Parathyroid adenoma (tissue), 2 donors: ENCODE measurements around the gene DMAC1.

Source experiments
- H2AFZ ChIP-seq: fragments of 300-600 bp; sonication (generic); one replicate; pipeline ENCODE4 v1.7.0; 2017; ENCODE audit warnings: antibody characterized with exemption, mild to moderate bottlenecking
- H3K27ac ChIP-seq: fragments of 300-600 bp; sonication (generic); one replicate; pipeline ENCODE4 v1.7.0; 2017
- H3K27me3 ChIP-seq: fragments of 300-600 bp; sonication (generic); one replicate; pipeline ENCODE4 v1.7.0; 2017; ENCODE audit warnings: low read length; ENCODE audit not compliant: control insufficient read depth, insufficient read depth
- H3K36me3 ChIP-seq: fragments of 300-600 bp; sonication (generic); one replicate; pipeline ENCODE4 v1.7.0; 2017; ENCODE audit warnings: low read length; ENCODE audit not compliant: control insufficient read depth, insufficient read depth
- H3K4me1 ChIP-seq: fragments of 300-600 bp; sonication (generic); one replicate; pipeline ENCODE4 v1.7.0; 2017; ENCODE audit warnings: control low read depth
- H3K4me2 ChIP-seq: fragments of 300-600 bp; sonication (generic); one replicate; pipeline ENCODE4 v1.7.0; 2017; ENCODE audit warnings: low read length
- H3K4me3 ChIP-seq: fragments of 300-600 bp; sonication (generic); one replicate; pipeline ENCODE4 v1.7.0; 2017; ENCODE audit warnings: low read depth, low read length
- H3K79me2 ChIP-seq: fragments of 300-600 bp; sonication (generic); one replicate; pipeline ENCODE4 v1.7.0; 2017; ENCODE audit warnings: control low read depth
- H3K9ac ChIP-seq: fragments of 300-600 bp; sonication (generic); one replicate; pipeline ENCODE4 v1.7.0; 2017; ENCODE audit warnings: mild to moderate bottlenecking
- H3K9me3 ChIP-seq: fragments of 300-600 bp; sonication (generic); one replicate; pipeline ENCODE4 v1.7.0; 2017; ENCODE audit warnings: low read length; ENCODE audit not compliant: control insufficient read depth
- CTCF ChIP-seq: fragments of 300-600 bp; sonication (generic); IDR thresholded peaks from one replicate; pipeline ENCODE4 v1.7.0; 2017; ENCODE audit warnings: antibody characterized with exemption, mild to moderate bottlenecking
- donor health status: primary hyperparathyroidism.

The DMAC1 gene

GRCh38 chr9:7841831-7842230, 42.3 kb upstream of the DMAC1 start:
- Histone ChIP-seq H3K4me1 (no peaks in the 10 kb centered on the region), H3K27ac (no peak overlapping the region), H3K9me3 (no peaks in the 10 kb centered on the region), H3K79me2 (no peaks in the 10 kb centered on the region), H3K36me3 (no peaks in the 10 kb centered on the region), H2AFZ (no peak overlapping the region), H3K4me2 (no peak overlapping the region), H3K4me3 (no peak overlapping the region), H3K9ac (no peak overlapping the region), H3K27me3 (no peaks in the 10 kb centered on the region)
- no peak for TF ChIP-seq CTCF

GRCh38 chr9:7834531-7834930, 35.0 kb upstream of the DMAC1 start:
- no peaks in the 10 kb centered on the region for H3K79me2 ChIP-seq
- no peak overlapping the region for H3K4me2 ChIP-seq
- H2AFZ ChIP-seq = no peak overlapping the region
- H3K9ac ChIP-seq = no peak overlapping the region
- TF ChIP-seq CTCF = no peak
- no peaks in the 10 kb centered on the region for H3K9me3 ChIP-seq
- H3K27me3 ChIP-seq = no peaks in the 10 kb centered on the region
- no peaks in the 10 kb centered on the region for H3K4me1 ChIP-seq
- H3K36me3 ChIP-seq = no peaks in the 10 kb centered on the region
- no peak overlapping the region for H3K4me3 ChIP-seq
- no peak overlapping the region for H3K27ac ChIP-seq

GRCh38 chr9:7828334-7828733, 28.8 kb upstream of the DMAC1 start:
- Histone ChIP-seq H3K4me1 (no peaks in the 10 kb centered on the region), H3K9ac (no peak overlapping the region), H3K79me2 (no peaks in the 10 kb centered on the region), H3K36me3 (no peaks in the 10 kb centered on the region), H3K4me3 (no peak overlapping the region), H2AFZ (no peak overlapping the region), H3K27ac (no peak overlapping the region), H3K27me3 (no peaks in the 10 kb centered on the region), H3K9me3 (no peaks in the 10 kb centered on the region), H3K4me2 (no peak overlapping the region)
- TF ChIP-seq CTCF = no peak

- Histone ChIP-seq H3K79me2 (no peaks in the 10 kb centered on the region), H3K4me3 (no peak overlapping the region), H3K4me2 (no peak overlapping the region), H3K9ac (no peak overlapping the region), H3K9me3 (no peaks in the 10 kb centered on the region), H3K4me1 (no peaks in the 10 kb centered on the region), H3K27me3 (no peaks in the 10 kb centered on the region), H3K27ac (no peak overlapping the region), H2AFZ (no peak overlapping the region), H3K36me3 (no peaks in the 10 kb centered on the region)
- no peak for TF ChIP-seq CTCF
Observed at GRCh38 chr9:7827792-7828191, 28.2 kb upstream of the DMAC1 start.

GRCh38 chr9:7827056-7827455, 27.5 kb upstream of the DMAC1 start:
- no peak overlapping the region for H3K4me3 ChIP-seq
- no peak overlapping the region for H3K9ac ChIP-seq
- TF ChIP-seq CTCF = no peak
- H3K27ac ChIP-seq = no peak overlapping the region
- H3K79me2 ChIP-seq = no peaks in the 10 kb centered on the region
- no peaks in the 10 kb centered on the region for H3K4me1 ChIP-seq
- H3K9me3 ChIP-seq = no peaks in the 10 kb centered on the region
- no peak overlapping the region for H2AFZ ChIP-seq
- no peaks in the 10 kb centered on the region for H3K27me3 ChIP-seq
- H3K4me2 ChIP-seq = no peak overlapping the region
- no peaks in the 10 kb centered on the region for H3K36me3 ChIP-seq
